Measurements from ENCODE around the gene MED13L. TPM values are rescaled to one million over a fixed set of nuclear protein-coding genes. Genes with fewer than 3 reads are reported as not detected.
A peak's percentile ranks its signal among the peaks of the same experiment; 100 is the strongest.

MED13L gene
- total and polyA plus RNA-seq, 2 of the 4 experiments (the other 2 are of a cell fraction): 17.9 to 49.1 TPM

DNA sequence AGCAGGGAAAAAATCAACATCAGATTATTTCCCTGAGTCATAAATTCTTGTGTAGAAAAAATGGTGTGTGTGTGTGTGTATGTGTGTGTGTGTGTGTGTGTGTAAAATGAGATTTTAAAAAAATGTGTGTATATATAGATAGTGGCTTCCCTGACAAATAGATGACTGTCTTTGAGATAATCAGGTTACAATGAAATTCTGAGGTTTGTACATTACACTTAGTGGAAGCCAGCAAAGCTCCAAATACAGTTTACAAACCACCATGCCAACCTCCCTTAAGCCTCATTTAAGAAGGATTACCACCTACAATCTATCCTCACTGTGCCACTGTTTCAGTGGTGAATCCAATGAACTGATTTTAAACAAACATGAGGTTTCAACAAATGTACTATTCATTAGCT is 93.8 kb downstream of the MED13L start:
- Histone ChIP-seq H3K9me1 (ENCODE audit: insufficient read depth, low read length) (peaks cover 3% of the 10 kb centered on the region), H3K27me3 (ENCODE audit: control insufficient read depth, insufficient read depth, low read length) (no peaks in the 10 kb centered on the region), H4K20me1 (ENCODE audit: insufficient read depth, low read length) (peaks cover 88% of the 10 kb centered on the region), H3K4me2 (ENCODE audit: low read depth, low read length) (peak overlapping the region; percentile 35; the same call in 1 of the 2 replicates), H3K4ac (ENCODE audit: low read depth, low read length) (no peak overlapping the region), H4K8ac (ENCODE audit: low read depth in 2 of 2, low read length in 2 of 2) (no peak overlapping the region), H2AFZ (replicated peaks; ENCODE audit: low read length, poor library complexity) (no peak overlapping the region), H3K27ac (ENCODE audit: insufficient read depth, low read length) (no peak overlapping the region), H3K23ac (ENCODE audit: low read depth, low read length) (no peak overlapping the region), H2AK9ac (replicated peaks; ENCODE audit: low read depth, low read length, poor library complexity) (no peak overlapping the region), H4K91ac (ENCODE audit: insufficient read depth, low read depth, low read length) (no peak overlapping the region), H3K4me1 (ENCODE audit: control insufficient read depth, insufficient read depth, low read length) (peaks cover 6% of the 10 kb centered on the region), H3K18ac (ENCODE audit: low read depth, low read length) (no peak overlapping the region), H3K14ac (replicated peaks; ENCODE audit: low read depth, low read length) (no peak overlapping the region), H3K9ac (ENCODE audit: low read depth, low read length) (no peak overlapping the region), H2BK15ac (ENCODE audit: low read depth, low read length) (no peak overlapping the region), H3K79me1 (ENCODE audit: low read depth in 1 of 2, low read length in 2 of 2) (peaks cover 30 to 75% of the 10 kb centered on the region in 2 experiments), H2AK5ac (ENCODE audit: low read depth, low read length) (no peak overlapping the region), H4K5ac (ENCODE audit: low read depth, low read length) (no peak overlapping the region), H2BK5ac (ENCODE audit: low read depth, low read length, poor library complexity, severe bottlenecking) (no peak overlapping the region), H3K56ac (ENCODE audit: extremely low read depth, insufficient read depth, low read length) (no peak overlapping the region), H3K9me3 (ENCODE audit: control insufficient read depth, insufficient read depth, low read length) (no peaks in the 10 kb centered on the region), H2BK120ac (ENCODE audit: low read depth, low read length) (no peak overlapping the region), H2BK20ac (ENCODE audit: low read depth, low read length) (no peak overlapping the region), H3K4me3 (ENCODE audit: insufficient read depth, low read depth, low read length) (no peak overlapping the region), H3K36me3 (ENCODE audit: control insufficient read depth, insufficient read depth, low read length) (no peaks in the 10 kb centered on the region)
- no TSS peak for BruUV-seq (replicated peaks)
- peak; percentile 47 for DNase-seq
- ATAC-seq (ENCODE audit: low read depth): peak; percentile 48
- TF ChIP-seq CHD1 (IDR thresholded peaks at IDR 0.05; ENCODE audit: low read depth, low read length) (no peak), MAFK (IDR thresholded peaks at IDR 0.05; ENCODE audit: low read depth, low read length) (0 out of 2 replicates have a peak, but pooled peaks have one; percentile 3)
- POLR2A ChIA-PET (ENCODE audit: unreplicated experiment): no interaction called here
- dilution Hi-C loops (cut with HindIII; ENCODE audit: low sequenced_read_pairs, unreplicated experiment) (no loop called here), intact Hi-C loops (cut with micrococcal nuclease) (loop anchor here (5.0 kb wide), 1 partner anchor 156 kb away; no protein-coding TSS in a partner anchor), in situ Hi-C loops (cut with MboI; ENCODE audit: low sequenced_read_pairs) (no loop called here)
- CTCF ChIA-PET: interaction anchor here (0.8 kb wide), 1 partner anchor 416 kb away, joined by 4 read pairs; no protein-coding TSS in a partner anchor
